Liver (tissue), 9 donors: Measurements from ENCODE around the gene PSTPIP1. TPM values are rescaled to one million over a fixed set of nuclear protein-coding genes. Genes with fewer than 3 reads are reported as not detected.

Experiments used
- DNase-seq: peaks from one replicate; pipeline ENCODE4 v3.0.0-alpha.2; 2017; ENCODE audit warnings: low spot score
- H3K27ac ChIP-seq, 2 donors: one replicate each; pipeline ENCODE4 v1.7.0; 2013; ENCODE audit warnings: inconsistent platforms in 2 of 2, low read length in 2 of 2, control low read depth in 1 of 2, low read depth in 1 of 2, mild to moderate bottlenecking in 1 of 2
- H3K27me3 ChIP-seq, 4 donors: one replicate each; pipeline versions ENCODE4 v1.6.1 to v1.7.0; 2013; ENCODE audit warnings: low read length in 3 of 4, inconsistent platforms in 1 of 4, mild to moderate bottlenecking in 1 of 4, moderate library complexity in 1 of 4; ENCODE audit not compliant: control insufficient read depth in 4 of 4, insufficient read depth in 4 of 4
- H3K36me3 ChIP-seq, 4 donors: one replicate each; pipeline versions ENCODE4 v1.6.1 to v1.7.0; 2013; ENCODE audit warnings: low read length in 3 of 4, mild to moderate bottlenecking in 3 of 4, low read depth in 1 of 4, moderate library complexity in 1 of 4; ENCODE audit not compliant: control insufficient read depth in 4 of 4, insufficient read depth in 3 of 4
- H3K4me1 ChIP-seq, 4 donors: one replicate each; pipeline versions ENCODE4 v1.6.1 to v1.7.0; 2013; ENCODE audit warnings: low read length in 3 of 4, mild to moderate bottlenecking in 3 of 4, moderate library complexity in 1 of 4; ENCODE audit not compliant: control insufficient read depth in 4 of 4, insufficient read depth in 4 of 4
- H3K4me3 ChIP-seq, 3 donors: one replicate each; pipeline versions ENCODE4 v1.6.1 to v1.7.0; 2013; ENCODE audit warnings: low read length in 3 of 3, control low read depth in 1 of 3, low read depth in 1 of 3, mild to moderate bottlenecking in 1 of 3
- H3K9ac ChIP-seq, 2 donors: one replicate each; pipeline ENCODE4 v1.7.0; 2013; ENCODE audit warnings: low read length in 2 of 2, mild to moderate bottlenecking in 2 of 2, moderate library complexity in 2 of 2, control low read depth in 1 of 2, low read depth in 1 of 2
- H3K9me3 ChIP-seq, 4 donors: one replicate each; pipeline versions ENCODE4 v1.6.1 to v1.7.0; 2013; ENCODE audit warnings: low read length in 3 of 4; ENCODE audit not compliant: control insufficient read depth in 4 of 4
- ATF3 ChIP-seq: IDR thresholded peaks from 2 replicates; pipeline ENCODE4 v1.6.1; 2016; ENCODE audit warnings: antibody characterized with exemption
- CTCF ChIP-seq: fragments of 150-350 bp; IDR thresholded peaks from 2 replicates; pipeline ENCODE4 v1.5.1; 2017; ENCODE audit warnings: improper control_type of control experiment, low read depth, low read length; ENCODE audit not compliant: missing input control
- EGR1 ChIP-seq, 2 donors: IDR thresholded peaks; 2 replicates each; pipeline ENCODE4 v1.6.1; 2016 to 2018; ENCODE audit warnings: antibody characterized with exemption in 2 of 2, low read depth in 2 of 2
- FOXA1 ChIP-seq: IDR thresholded peaks from 2 replicates; pipeline ENCODE4 v1.6.1; 2016; ENCODE audit warnings: antibody characterized with exemption
- FOXA2 ChIP-seq: IDR thresholded peaks from 2 replicates; pipeline ENCODE4 v1.6.1; 2016; ENCODE audit warnings: antibody characterized with exemption
- GABPA ChIP-seq, 2 donors: IDR thresholded peaks in 1 of 2; conservative IDR thresholded peaks in 1 of 2; 2 replicates each; pipeline ENCODE4 v1.6.1; 2016; ENCODE audit warnings: antibody characterized with exemption in 2 of 2, mild to moderate bottlenecking in 1 of 2, moderate library complexity in 1 of 2
- HNF4A ChIP-seq, 2 donors: conservative IDR thresholded peaks; 2 replicates each; pipeline ENCODE4 v1.6.1; 2016; ENCODE audit warnings: antibody characterized with exemption in 2 of 2, mild to moderate bottlenecking in 2 of 2
- HNF4G ChIP-seq: IDR thresholded peaks from 2 replicates; pipeline ENCODE4 v1.6.1; 2016; ENCODE audit warnings: antibody characterized with exemption
- JUND ChIP-seq, 2 donors: IDR thresholded peaks; 2 replicates each; pipeline ENCODE4 v1.6.1; 2016; ENCODE audit warnings: antibody characterized with exemption in 2 of 2
- MAX ChIP-seq: IDR thresholded peaks from 2 replicates; pipeline ENCODE4 v1.6.1; 2016; ENCODE audit warnings: antibody characterized with exemption
- NR2F2 ChIP-seq: IDR thresholded peaks from 2 replicates; pipeline ENCODE4 v1.6.1; 2016; ENCODE audit warnings: antibody characterized with exemption
- RAD21 ChIP-seq, 2 donors: IDR thresholded peaks; 2 replicates each; pipeline ENCODE4 v1.6.1; 2016; ENCODE audit warnings: antibody characterized with exemption in 2 of 2, mild to moderate bottlenecking in 2 of 2
- REST ChIP-seq: IDR thresholded peaks from 2 replicates; pipeline ENCODE4 v1.6.1; 2016; ENCODE audit warnings: antibody characterized with exemption, mild to moderate bottlenecking
- RXRA ChIP-seq, 2 donors: IDR thresholded peaks; 2 replicates each; pipeline ENCODE4 v1.6.1; 2017 to 2018; ENCODE audit warnings: antibody characterized with exemption in 2 of 2, mild to moderate bottlenecking in 1 of 2
- SP1 ChIP-seq: IDR thresholded peaks from 2 replicates; pipeline ENCODE4 v1.6.1; 2018; ENCODE audit warnings: antibody characterized with exemption, mild to moderate bottlenecking
- TAF1 ChIP-seq: conservative IDR thresholded peaks from 2 replicates; pipeline ENCODE4 v1.6.1; 2016; ENCODE audit warnings: antibody characterized with exemption, mild to moderate bottlenecking
- YY1 ChIP-seq: IDR thresholded peaks from 2 replicates; pipeline ENCODE4 v1.6.1; 2016; ENCODE audit warnings: antibody characterized with exemption, mild to moderate bottlenecking
- ZBTB33 ChIP-seq: IDR thresholded peaks from 2 replicates; pipeline ENCODE4 v1.6.1; 2016; ENCODE audit warnings: antibody characterized with exemption
- WGBS: extraction: QIAGEN DNeasy Blood & Tissue Kit; methylation state at CpG from one replicate; pipeline ENCODE4 v1.1.7; 2013; 5-methylcytosine and 5-hydroxymethylcytosine counted together
- polyA plus RNA-seq, 2 donors: library from polyadenylated mRNA; stranded (reverse) in 1 of 2; unstranded in 1 of 2; fragments of 200-250 nt in 1 of 2; fragments of >200 nt in 1 of 2; fragmentation: Nextera tagmentation in 1 of 2; extraction: Ambion mirVana in 1 of 2; gene quantifications; one replicate each; pipeline versions ENCODE4 v1.2.1 to v1.2.3, GENCODE V29; 2013 to 2015
- total RNA-seq, 2 donors: library from RNA; depleted of rRNA; stranded (reverse); fragments of >200 nt; gene quantifications; one replicate each; pipeline ENCODE4 v1.2.3, GENCODE V29; 2014
- donor health status: healthy.
- donor health status: healthy.
- donor health status: healthy.
- donor health status: healthy.
- donor health status: healthy.

The PSTPIP1 gene
- total and polyA plus RNA-seq, 4 donors = 1.1 to 4.6 (median 3.0) TPM

- no peak for DNase-seq
- Histone ChIP-seq H3K36me3 (peaks cover 0 to 4% (median 2%) of the 10 kb centered on the region in 4 donors), H3K4me3 (no peak overlapping the region), H3K27ac (no peak overlapping the region), H3K9ac (no peak overlapping the region), H3K4me1 (no peaks in the 10 kb centered on the region), H3K9me3 (no peaks in the 10 kb centered on the region), H3K27me3 (no peaks in the 10 kb centered on the region)
- TF ChIP-seq FOXA1 (no peak), CTCF (no peak), TAF1 (no peak), REST (no peak), JUND (IDR thresholded peaks at IDR 0.05) (no peak), EGR1 (IDR thresholded peaks at IDR 0.05; ENCODE audit: low read depth in 2 of 2) (no peak), RXRA (IDR thresholded peaks at IDR 0.05) (no peak), GABPA (IDR thresholded peaks at IDR 0.05 in 1 of 2, conservative IDR thresholded peaks at IDR 0.05 in 1 of 2) (no peak)
- WGBS = 98% methylated on average over 8 of the region's 8 CpGs
Observed at GRCh38 chr15:77039848-77040247, 44.9 kb downstream of the PSTPIP1 start.

- H3K27ac ChIP-seq = no peak overlapping the region
- no peaks in the 10 kb centered on the region for H3K4me1 ChIP-seq
- H3K9ac ChIP-seq = no peak overlapping the region
- H3K36me3 ChIP-seq = peaks cover 0 to 7% (median 2%) of the 10 kb centered on the region in 4 donors
- H3K9me3 ChIP-seq = no peaks in the 10 kb centered on the region
- no peak for TF ChIP-seq NR2F2
- TF ChIP-seq ATF3 = no peak
- no peak for TF ChIP-seq CTCF
- no peak for TF ChIP-seq ZBTB33
- TF ChIP-seq FOXA2 = no peak
- no peak for TF ChIP-seq FOXA1
- TF ChIP-seq HNF4A (conservative IDR thresholded peaks at IDR 0.05) = no peak
- no peak for TF ChIP-seq SP1
- TF ChIP-seq YY1 = no peak
- TF ChIP-seq MAX = no peak
- no peak for TF ChIP-seq RAD21 (IDR thresholded peaks at IDR 0.05)
- no peak for TF ChIP-seq RXRA (IDR thresholded peaks at IDR 0.05)
- TF ChIP-seq GABPA (IDR thresholded peaks at IDR 0.05 in 1 of 2, conservative IDR thresholded peaks at IDR 0.05 in 1 of 2) = no peak
- no peak for TF ChIP-seq HNF4G
- no peak for TF ChIP-seq TAF1
- DNase-seq = no peak
- 91% methylated on average over 5 of the region's 5 CpGs for WGBS
- no peak overlapping the region for H3K4me3 ChIP-seq
- H3K27me3 ChIP-seq = no peaks in the 10 kb centered on the region
Observed at GRCh38 chr15:77040673-77041072, 45.7 kb downstream of the PSTPIP1 start.
